Measurements from ENCODE around the gene DOCK4.

Gene DOCK4

GRCh38 chr7:112052498-112052897 is 153.7 kb downstream of the DOCK4 start:
- H3K36me3 ChIP-seq (ENCODE audit: control insufficient read depth, insufficient read depth, low read length, severe bottlenecking): no peaks in the 10 kb centered on the region
- peaks cover 6% of the 10 kb centered on the region for H3K4me1 ChIP-seq (ENCODE audit: control insufficient read depth, insufficient read depth, low read length)
- H3K9ac ChIP-seq (ENCODE audit: low read length): no peak overlapping the region
- peaks cover 3% of the 10 kb centered on the region for H3K9me3 ChIP-seq (ENCODE audit: control insufficient read depth, low read length)
- H3K4me3 ChIP-seq (ENCODE audit: low read length): no peak overlapping the region
- no peaks in the 10 kb centered on the region for H3K27me3 ChIP-seq (replicated peaks; ENCODE audit: control insufficient read depth, insufficient read depth, low read length)
- no peak for DNase-seq (ENCODE audit: low read depth)

GRCh38 chr7:112050250-112050881 is 155.8 kb downstream of the DOCK4 start:
- Histone ChIP-seq H3K4me3 (ENCODE audit: low read length) (no peak overlapping the region), H3K36me3 (ENCODE audit: control insufficient read depth, insufficient read depth, low read length, severe bottlenecking) (no peaks in the 10 kb centered on the region), H3K9ac (ENCODE audit: low read length) (no peak overlapping the region), H3K4me1 (ENCODE audit: control insufficient read depth, insufficient read depth, low read length) (peaks cover 6% of the 10 kb centered on the region), H3K27me3 (replicated peaks; ENCODE audit: control insufficient read depth, insufficient read depth, low read length) (no peaks in the 10 kb centered on the region), H3K9me3 (ENCODE audit: control insufficient read depth, low read length) (peaks cover 7% of the 10 kb centered on the region)
- no peak for DNase-seq (ENCODE audit: low read depth)

GRCh38 chr7:112049555-112050249 is 156.5 kb downstream of the DOCK4 start:
- H3K4me3 ChIP-seq (ENCODE audit: low read length): no peak overlapping the region
- H3K4me1 ChIP-seq (ENCODE audit: control insufficient read depth, insufficient read depth, low read length): peaks cover 6% of the 10 kb centered on the region
- H3K36me3 ChIP-seq (ENCODE audit: control insufficient read depth, insufficient read depth, low read length, severe bottlenecking): no peaks in the 10 kb centered on the region
- no peak for DNase-seq (ENCODE audit: low read depth)
- peaks cover 7% of the 10 kb centered on the region for H3K9me3 ChIP-seq (ENCODE audit: control insufficient read depth, low read length)
- H3K27me3 ChIP-seq (replicated peaks; ENCODE audit: control insufficient read depth, insufficient read depth, low read length): no peaks in the 10 kb centered on the region
- no peak overlapping the region for H3K9ac ChIP-seq (ENCODE audit: low read length)

- Histone ChIP-seq H3K27me3 (replicated peaks; ENCODE audit: control insufficient read depth, insufficient read depth, low read length) (no peaks in the 10 kb centered on the region), H3K4me3 (ENCODE audit: low read length) (no peak overlapping the region), H3K4me1 (ENCODE audit: control insufficient read depth, insufficient read depth, low read length) (peaks cover 6% of the 10 kb centered on the region), H3K36me3 (ENCODE audit: control insufficient read depth, insufficient read depth, low read length, severe bottlenecking) (no peaks in the 10 kb centered on the region), H3K9me3 (ENCODE audit: control insufficient read depth, low read length) (peaks cover 7% of the 10 kb centered on the region), H3K9ac (ENCODE audit: low read length) (no peak overlapping the region)
- no peak for DNase-seq (ENCODE audit: low read depth)
Measured at GRCh38 chr7:112047421-112047820, 158.8 kb downstream of the DOCK4 start.

GRCh38 chr7:112045222-112045621 is 161.0 kb downstream of the DOCK4 start:
- no peak for DNase-seq (ENCODE audit: low read depth)
- Histone ChIP-seq H3K9ac (ENCODE audit: low read length) (no peak overlapping the region), H3K27me3 (replicated peaks; ENCODE audit: control insufficient read depth, insufficient read depth, low read length) (no peaks in the 10 kb centered on the region), H3K4me3 (ENCODE audit: low read length) (no peak overlapping the region), H3K36me3 (ENCODE audit: control insufficient read depth, insufficient read depth, low read length, severe bottlenecking) (no peaks in the 10 kb centered on the region), H3K4me1 (ENCODE audit: control insufficient read depth, insufficient read depth, low read length) (peaks cover 4% of the 10 kb centered on the region), H3K9me3 (ENCODE audit: control insufficient read depth, low read length) (peaks cover 7% of the 10 kb centered on the region)

GRCh38 chr7:112042631-112043030 is 163.6 kb downstream of the DOCK4 start:
- Histone ChIP-seq H3K4me1 (ENCODE audit: control insufficient read depth, insufficient read depth, low read length) (no peaks in the 10 kb centered on the region), H3K9me3 (ENCODE audit: control insufficient read depth, low read length) (peaks cover 6% of the 10 kb centered on the region), H3K36me3 (ENCODE audit: control insufficient read depth, insufficient read depth, low read length, severe bottlenecking) (no peaks in the 10 kb centered on the region), H3K4me3 (ENCODE audit: low read length) (no peak overlapping the region), H3K9ac (ENCODE audit: low read length) (no peak overlapping the region), H3K27me3 (replicated peaks; ENCODE audit: control insufficient read depth, insufficient read depth, low read length) (no peaks in the 10 kb centered on the region)
- DNase-seq (ENCODE audit: low read depth): no peak

GRCh38 chr7:112038353-112038752 is 167.8 kb downstream of the DOCK4 start:
- Histone ChIP-seq H3K4me1 (ENCODE audit: control insufficient read depth, insufficient read depth, low read length) (peaks cover 5% of the 10 kb centered on the region), H3K27me3 (replicated peaks; ENCODE audit: control insufficient read depth, insufficient read depth, low read length) (no peaks in the 10 kb centered on the region), H3K9ac (ENCODE audit: low read length) (no peak overlapping the region), H3K4me3 (ENCODE audit: low read length) (no peak overlapping the region), H3K9me3 (ENCODE audit: control insufficient read depth, low read length) (no peaks in the 10 kb centered on the region), H3K36me3 (ENCODE audit: control insufficient read depth, insufficient read depth, low read length, severe bottlenecking) (no peaks in the 10 kb centered on the region)
- no peak for DNase-seq (ENCODE audit: low read depth)

GRCh38 chr7:112036071-112036470 is 170.1 kb downstream of the DOCK4 start:
- DNase-seq (ENCODE audit: low read depth): peak; percentile 42
- no peaks in the 10 kb centered on the region for H3K36me3 ChIP-seq (ENCODE audit: control insufficient read depth, insufficient read depth, low read length, severe bottlenecking)
- H3K4me3 ChIP-seq (ENCODE audit: low read length): no peak overlapping the region
- no peak overlapping the region for H3K9ac ChIP-seq (ENCODE audit: low read length)
- peaks cover 5% of the 10 kb centered on the region for H3K4me1 ChIP-seq (ENCODE audit: control insufficient read depth, insufficient read depth, low read length)
- no peaks in the 10 kb centered on the region for H3K27me3 ChIP-seq (replicated peaks; ENCODE audit: control insufficient read depth, insufficient read depth, low read length)
- no peaks in the 10 kb centered on the region for H3K9me3 ChIP-seq (ENCODE audit: control insufficient read depth, low read length)

- no peak for DNase-seq (ENCODE audit: low read depth)
- Histone ChIP-seq H3K27me3 (replicated peaks; ENCODE audit: control insufficient read depth, insufficient read depth, low read length) (no peaks in the 10 kb centered on the region), H3K9me3 (ENCODE audit: control insufficient read depth, low read length) (no peaks in the 10 kb centered on the region), H3K36me3 (ENCODE audit: control insufficient read depth, insufficient read depth, low read length, severe bottlenecking) (no peaks in the 10 kb centered on the region), H3K4me3 (ENCODE audit: low read length) (no peak overlapping the region), H3K4me1 (ENCODE audit: control insufficient read depth, insufficient read depth, low read length) (peaks cover 5% of the 10 kb centered on the region), H3K9ac (ENCODE audit: low read length) (no peak overlapping the region)
Measured at GRCh38 chr7:112031689-112032088, 174.5 kb downstream of the DOCK4 start.

GRCh38 chr7:112025556-112025955 is 180.6 kb downstream of the DOCK4 start:
- H3K27me3 ChIP-seq (replicated peaks; ENCODE audit: control insufficient read depth, insufficient read depth, low read length): no peaks in the 10 kb centered on the region
- peaks cover 8% of the 10 kb centered on the region for H3K4me1 ChIP-seq (ENCODE audit: control insufficient read depth, insufficient read depth, low read length)
- no peaks in the 10 kb centered on the region for H3K36me3 ChIP-seq (ENCODE audit: control insufficient read depth, insufficient read depth, low read length, severe bottlenecking)
- DNase-seq (ENCODE audit: low read depth): no peak
- H3K4me3 ChIP-seq (ENCODE audit: low read length): no peak overlapping the region
- H3K9me3 ChIP-seq (ENCODE audit: control insufficient read depth, low read length): no peaks in the 10 kb centered on the region
- no peak overlapping the region for H3K9ac ChIP-seq (ENCODE audit: low read length)

GRCh38 chr7:112023786-112024185 is 182.4 kb downstream of the DOCK4 start:
- H3K9me3 ChIP-seq (ENCODE audit: control insufficient read depth, low read length): no peaks in the 10 kb centered on the region
- H3K36me3 ChIP-seq (ENCODE audit: control insufficient read depth, insufficient read depth, low read length, severe bottlenecking): no peaks in the 10 kb centered on the region
- no peak for DNase-seq (ENCODE audit: low read depth)
- peaks cover 14% of the 10 kb centered on the region for H3K4me1 ChIP-seq (ENCODE audit: control insufficient read depth, insufficient read depth, low read length)
- H3K27me3 ChIP-seq (replicated peaks; ENCODE audit: control insufficient read depth, insufficient read depth, low read length): no peaks in the 10 kb centered on the region
- no peak overlapping the region for H3K9ac ChIP-seq (ENCODE audit: low read length)
- H3K4me3 ChIP-seq (ENCODE audit: low read length): no peak overlapping the region
